IMR-90 (cell line): ENCODE data around the gene LETM1.

Experiments
- MAZ ChIP-seq: IDR thresholded peaks from 2 replicates; pipeline ENCODE4 v1.6.1; 2012; ENCODE audit warnings: low read depth, mild to moderate bottlenecking, low read length, improper control_type of control experiment, moderate library complexity, borderline replicate concordance
- NFE2L2 ChIP-seq: fragments of 150-350 bp; IDR thresholded peaks from 2 replicates; pipeline ENCODE4 v1.6.1; 2016; ENCODE audit warnings: low read depth, mild to moderate bottlenecking, low read length
- TF ChIP-seq, protein P1 (sequence below): conservative IDR thresholded peaks from 2 replicates; pipeline ENCODE4 v1.5.1; 2012; ENCODE audit warnings: mild to moderate bottlenecking, low read depth, low read length, improper control_type of control experiment

DNA sequence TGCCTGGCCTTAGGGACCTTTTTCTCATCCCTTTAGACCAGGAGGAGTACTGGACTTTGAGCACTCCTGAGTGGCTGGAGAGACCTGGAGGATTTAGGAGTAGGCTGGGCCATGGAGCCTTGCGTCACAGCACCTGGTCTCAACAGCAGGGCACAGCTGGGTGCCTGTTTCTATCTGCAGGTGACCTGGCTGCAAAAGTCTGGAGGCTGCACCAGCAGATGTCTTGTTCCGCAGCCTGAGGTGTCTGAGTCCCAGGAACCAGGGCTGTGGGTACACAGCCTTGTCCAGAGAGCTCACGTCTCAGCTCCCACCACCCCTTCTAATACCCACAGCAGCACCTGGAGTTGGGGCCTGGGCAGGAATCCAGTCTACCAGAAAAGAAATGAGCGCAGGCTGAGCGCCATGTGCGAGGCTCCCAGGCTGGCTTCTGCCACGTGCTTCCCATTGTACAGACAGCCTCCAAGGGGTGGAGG lies 10.3 kb upstream of the LETM1 start:
- TF ChIP-seq, protein P1, sequence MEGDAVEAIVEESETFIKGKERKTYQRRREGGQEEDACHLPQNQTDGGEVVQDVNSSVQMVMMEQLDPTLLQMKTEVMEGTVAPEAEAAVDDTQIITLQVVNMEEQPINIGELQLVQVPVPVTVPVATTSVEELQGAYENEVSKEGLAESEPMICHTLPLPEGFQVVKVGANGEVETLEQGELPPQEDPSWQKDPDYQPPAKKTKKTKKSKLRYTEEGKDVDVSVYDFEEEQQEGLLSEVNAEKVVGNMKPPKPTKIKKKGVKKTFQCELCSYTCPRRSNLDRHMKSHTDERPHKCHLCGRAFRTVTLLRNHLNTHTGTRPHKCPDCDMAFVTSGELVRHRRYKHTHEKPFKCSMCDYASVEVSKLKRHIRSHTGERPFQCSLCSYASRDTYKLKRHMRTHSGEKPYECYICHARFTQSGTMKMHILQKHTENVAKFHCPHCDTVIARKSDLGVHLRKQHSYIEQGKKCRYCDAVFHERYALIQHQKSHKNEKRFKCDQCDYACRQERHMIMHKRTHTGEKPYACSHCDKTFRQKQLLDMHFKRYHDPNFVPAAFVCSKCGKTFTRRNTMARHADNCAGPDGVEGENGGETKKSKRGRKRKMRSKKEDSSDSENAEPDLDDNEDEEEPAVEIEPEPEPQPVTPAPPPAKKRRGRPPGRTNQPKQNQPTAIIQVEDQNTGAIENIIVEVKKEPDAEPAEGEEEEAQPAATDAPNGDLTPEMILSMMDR, result no peak
- TF ChIP-seq MAZ (no peak), NFE2L2 (no peak)
